IPS-NIHi7 (cell line): Measurements from ENCODE around the gene TP63.

Experiments
- DNase-seq: peaks from one replicate; pipeline ENCODE4 v3.0.0; 2012; ENCODE audit warnings: mixed read lengths; ENCODE audit errors: extremely low spot score

TP63 gene

GRCh38 chr3:189911001-189911400 is 279.8 kb downstream of the TP63 start:
- no peak for DNase-seq

- DNase-seq: no peak
Observed at GRCh38 chr3:189914799-189915198, 283.6 kb downstream of the TP63 start.

- DNase-seq: no peak
Observed at GRCh38 chr3:189921770-189922169, 290.6 kb downstream of the TP63 start.

- no peak for DNase-seq
Observed at GRCh38 chr3:189927975-189928895, 297.0 kb downstream of the TP63 start.

GRCh38 chr3:189936201-189936945 is 305.2 kb downstream of the TP63 start:
- DNase-seq: no peak

GRCh38 chr3:189937302-189938127 is 306.3 kb downstream of the TP63 start:
- peak; percentile 28 for DNase-seq

- DNase-seq: no peak
Observed at GRCh38 chr3:189941125-189941524, 309.9 kb downstream of the TP63 start.

GRCh38 chr3:189941679-189942078 is 310.5 kb downstream of the TP63 start:
- no peak for DNase-seq

- no peak for DNase-seq
Observed at GRCh38 chr3:189942948-189943347, 311.8 kb downstream of the TP63 start.

GRCh38 chr3:189944285-189945145 is 313.3 kb downstream of the TP63 start:
- DNase-seq: no peak

- DNase-seq: no peak
Observed at GRCh38 chr3:189945935-189946709, 314.9 kb downstream of the TP63 start.
